Measurements from ENCODE around the gene IGFN1. TPM values are rescaled to one million over a fixed set of nuclear protein-coding genes. Genes with fewer than 3 reads are reported as not detected.
A peak's percentile ranks its signal among the peaks of the same experiment; 100 is the strongest.

Gene IGFN1
- total and polyA plus RNA-seq, 9 of the 15 experiments (the other 6 are each of a cell fraction or from before 2014, with no cell fraction given), result 0.04 TPM; not detected in 8

GRCh38 chr1:201154389-201155165 is 36.0 kb upstream of the IGFN1 start, which contains the start of gene TMEM9 (continued):
- TF ChIP-seq HIVEP1 (CRISPR knock-in tag; IDR thresholded peaks at IDR 0.05) (no peak), KLF16 (IDR thresholded peaks at IDR 0.05) (peak; percentile 85), KHSRP (IDR thresholded peaks at IDR 0.05) (no peak), GTF2E2 (tag; IDR thresholded peaks at IDR 0.05) (no peak), CBX3 (IDR thresholded peaks at IDR 0.05; ENCODE audit: borderline replicate concordance in 1 of 2, low read length in 2 of 2) (peak in 1 of 2 experiments; percentile 26; a peak in 1 of 3 replicates), BRF1 (IDR thresholded peaks at IDR 0.05; ENCODE audit: borderline replicate concordance, extremely low read depth, insufficient read length) (no peak), RNF219 (CRISPR knock-in tag; IDR thresholded peaks at IDR 0.05) (no peak), ZNF778 (CRISPR knock-in tag; IDR thresholded peaks at IDR 0.05) (no peak), XRCC3 (IDR thresholded peaks at IDR 0.05) (no peak), ARID1B (IDR thresholded peaks at IDR 0.05) (no peak), TEAD1 (CRISPR knock-in tag; IDR thresholded peaks at IDR 0.05) (no peak; a peak in 1 of 4 replicates), HMG20B (CRISPR knock-in tag; IDR thresholded peaks at IDR 0.05) (no peak), ZZZ3 (IDR thresholded peaks at IDR 0.05) (no peak), ZNF511 (CRISPR knock-in tag; IDR thresholded peaks at IDR 0.05) (no peak), ATF6 (CRISPR knock-in tag; IDR thresholded peaks at IDR 0.05) (no peak), ZNF174 (CRISPR knock-in tag; IDR thresholded peaks at IDR 0.05) (no peak), JUN (IDR thresholded peaks at IDR 0.05; ENCODE audit: borderline replicate concordance, low read depth, low read length) (no peak), JUN (CRISPR knock-in tag; IDR thresholded peaks at IDR 0.05; ENCODE audit: borderline replicate concordance) (no peak), ZNF766 (CRISPR knock-in tag; conservative IDR thresholded peaks at IDR 0.05) (peak; percentile 65; the same call in 1 of the 2 replicates), PCBP2 (IDR thresholded peaks at IDR 0.05; ENCODE audit: low read depth, low read length, poor library complexity, severe bottlenecking) (no peak), L3MBTL2 (IDR thresholded peaks at IDR 0.05) (peak; percentile 49), SMAD1 (IDR thresholded peaks at IDR 0.05; ENCODE audit: low read depth, low read length, partially characterized antibody) (no peak), KLF1 (tag; IDR thresholded peaks at IDR 0.05) (no peak), ZBTB7A (IDR thresholded peaks at IDR 0.05; ENCODE audit: borderline replicate concordance, control insufficient read depth, low read depth, low read length) (peak; percentile 91), BCOR (IDR thresholded peaks at IDR 0.05) (no peak)

Data from K562 (cell line).